HG02763 (cell line): ENCODE data around the gene CXCL17.
A peak's percentile ranks its signal among the peaks of the same experiment; 100 is the strongest.

Experiments used
- ATAC-seq: cut with Tn5 transposase; IDR thresholded peaks from one replicate; pipeline ENCODE4 v1.9.1; 2021; ENCODE audit warnings: mild to moderate bottlenecking, moderate library complexity; ENCODE audit not compliant: unreplicated experiment

The CXCL17 gene

GRCh38 chr19:42401365-42402303 lies 41.1 kb downstream of the CXCL17 start:
- no peak for ATAC-seq

GRCh38 chr19:42400404-42400803 lies 42.3 kb downstream of the CXCL17 start:
- no peak for ATAC-seq

GRCh38 chr19:42397263-42398166 lies 45.2 kb downstream of the CXCL17 start:
- ATAC-seq, result no peak

- ATAC-seq, result peak; percentile 93
Observed at GRCh38 chr19:42396381-42397262, 46.1 kb downstream of the CXCL17 start.

GRCh38 chr19:42394751-42395150 lies 48.0 kb downstream of the CXCL17 start:
- ATAC-seq, result no peak

- ATAC-seq, result no peak
Observed at GRCh38 chr19:42392165-42392564, 50.6 kb downstream of the CXCL17 start.

GRCh38 chr19:42389899-42390298 lies 52.8 kb downstream of the CXCL17 start, which contains the start of gene CNFN:
Gene CNFN (minus strand): TSS chr19:42390297. CDS start chr19:42389037, 1,260 bp downstream.
- no peak for ATAC-seq

GRCh38 chr19:42388851-42389489 lies 53.8 kb downstream of the CXCL17 start:
- no peak for ATAC-seq

GRCh38 chr19:42386974-42387707 lies 55.6 kb downstream of the CXCL17 start:
- no peak for ATAC-seq

GRCh38 chr19:42380155-42380554 lies 62.6 kb downstream of the CXCL17 start:
- ATAC-seq, result no peak
